ENCODE results near the gene WNT4.

The WNT4 gene

GRCh38 chr1:22163564-22163963, 20.7 kb upstream of the WNT4 start:
- no peak for DNase-seq (ENCODE audit: low spot score)

- DNase-seq (ENCODE audit: low spot score): no peak
Measured at GRCh38 chr1:22163137-22163536, 20.2 kb upstream of the WNT4 start.

DNA sequence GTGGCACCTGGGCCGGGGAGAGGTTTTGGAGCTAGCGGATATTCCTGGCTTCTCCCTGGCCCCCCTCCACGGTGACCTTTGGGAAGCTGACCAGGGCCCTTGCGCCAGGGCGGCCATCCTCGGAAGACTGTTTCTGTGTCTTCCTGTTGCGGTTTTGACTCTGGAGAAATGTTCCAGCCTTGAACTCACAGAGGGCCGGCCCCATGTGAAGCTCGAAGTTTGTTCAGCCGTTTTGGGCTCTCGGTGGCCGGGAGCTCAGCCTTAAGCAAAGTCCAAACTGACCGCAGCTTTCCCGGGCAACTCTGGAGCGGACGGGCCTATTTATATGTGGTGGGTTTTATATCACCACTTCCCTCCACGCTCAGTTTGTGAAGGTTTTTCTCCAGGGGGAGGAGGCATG, 17.0 kb upstream of the WNT4 start:
- DNase-seq (ENCODE audit: low spot score): no peak

DNA sequence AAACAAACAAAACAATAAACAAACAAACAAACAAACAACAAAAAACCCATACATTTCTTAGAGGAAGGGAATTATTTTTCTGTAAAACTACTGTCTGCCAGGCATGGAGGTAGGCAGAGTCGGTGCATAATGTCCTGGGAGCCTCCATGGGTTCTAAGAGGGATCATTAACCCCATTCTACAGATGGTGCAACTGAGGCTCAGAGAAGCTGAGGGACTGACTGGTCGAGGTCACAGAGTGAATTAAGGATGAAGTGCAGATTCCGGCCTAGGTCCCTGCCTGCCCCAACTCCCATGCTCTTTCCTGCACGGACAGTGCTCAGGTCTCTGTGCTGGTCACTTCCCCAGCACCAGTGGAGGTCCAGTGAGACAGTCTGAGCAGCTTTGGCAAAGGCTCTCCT, 15.8 kb upstream of the WNT4 start:
- DNase-seq (ENCODE audit: low spot score): no peak

DNA sequence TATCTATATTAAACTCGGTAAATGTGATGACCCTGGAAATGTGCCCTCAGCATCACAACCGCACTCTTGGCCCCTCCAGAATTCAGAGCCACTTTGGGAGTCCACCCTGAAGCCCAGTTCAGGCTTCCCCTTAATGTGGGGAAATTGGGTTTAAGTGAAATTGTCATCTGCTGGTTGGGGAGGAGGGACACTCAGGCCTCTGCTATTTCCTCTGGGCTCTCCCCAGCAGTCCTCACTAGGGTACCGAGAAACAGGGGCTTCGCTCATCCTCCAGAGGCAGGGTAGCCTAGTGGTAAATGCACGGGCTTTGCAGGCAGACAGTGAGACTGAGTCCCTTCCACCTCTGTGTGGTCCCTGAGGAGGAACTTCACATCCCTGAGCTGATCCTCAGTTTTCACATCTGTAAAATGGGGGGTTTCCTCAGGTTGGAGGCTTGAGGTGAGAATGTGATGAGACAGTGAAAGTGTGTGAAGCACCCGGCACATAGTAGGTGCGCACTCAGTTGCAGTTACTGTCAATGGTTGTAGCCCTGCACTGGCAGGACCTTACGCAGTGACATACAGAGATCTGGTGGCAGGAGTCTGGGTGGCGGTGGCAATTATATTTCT, 14.6 kb upstream of the WNT4 start:
- no peak for DNase-seq (ENCODE audit: low spot score)

- DNase-seq (ENCODE audit: low spot score): no peak
Measured at GRCh38 chr1:22155517-22155916, 12.6 kb upstream of the WNT4 start.

GRCh38 chr1:22154626-22155025, 11.7 kb upstream of the WNT4 start:
- DNase-seq (ENCODE audit: low spot score): no peak

DNA sequence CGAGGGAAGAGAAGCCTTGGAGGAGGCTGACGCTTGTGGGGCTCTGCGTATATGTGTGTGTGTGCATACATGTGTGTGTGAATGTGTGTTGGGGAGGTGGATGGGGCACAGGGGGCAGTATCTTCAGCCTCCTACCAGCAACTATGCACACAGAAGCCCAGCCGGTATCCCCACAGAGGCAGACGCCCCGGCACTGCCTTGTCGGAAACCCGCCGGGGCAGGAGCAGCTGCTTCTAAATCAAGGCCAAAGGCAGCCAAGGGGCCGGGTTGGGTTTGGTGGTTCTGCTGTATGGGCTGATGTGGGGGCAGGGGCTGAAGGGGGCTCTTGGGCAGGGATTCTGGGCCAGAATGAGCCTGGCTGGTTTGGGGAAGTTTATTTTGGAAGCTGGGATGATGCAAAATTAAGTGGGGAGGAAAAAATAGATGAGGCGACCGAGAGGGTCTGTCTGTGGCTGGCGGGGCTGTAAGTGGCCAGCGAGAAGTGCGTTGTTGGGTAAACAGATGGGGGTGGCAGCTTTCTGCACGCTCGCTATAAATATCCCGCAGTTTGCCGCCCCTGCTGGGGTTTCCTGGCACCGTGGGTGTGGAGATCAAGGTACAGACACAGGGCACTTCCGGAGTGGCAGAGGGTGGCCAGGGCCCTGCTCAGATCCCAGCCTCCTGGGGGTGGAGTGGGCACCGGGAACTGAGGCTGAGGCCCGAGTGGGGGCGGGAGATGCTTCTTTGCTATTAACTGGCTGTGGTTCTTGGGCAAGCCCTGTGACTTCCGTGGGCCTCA, 11.0 kb upstream of the WNT4 start:
- no peak for DNase-seq (ENCODE audit: low spot score)

DNA sequence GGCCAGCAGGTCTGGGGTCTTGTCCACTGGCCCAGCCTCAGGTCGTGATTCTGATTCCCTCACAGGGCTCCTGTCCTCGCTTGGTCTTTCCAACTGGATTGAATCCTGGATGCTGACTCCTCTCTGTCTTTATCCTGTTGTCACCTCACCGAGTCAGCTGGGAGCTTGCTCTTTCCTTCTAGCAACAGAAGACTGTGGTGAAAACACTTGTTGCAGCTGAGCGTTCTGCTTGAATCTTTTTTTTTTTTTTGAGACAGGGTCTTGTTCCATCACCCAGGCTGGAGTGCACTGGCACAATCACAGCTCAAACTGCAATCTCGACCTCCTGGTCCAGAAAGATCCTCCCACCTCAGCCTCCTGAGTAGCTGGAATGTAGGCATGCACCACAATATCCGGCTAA, 8.0 kb upstream of the WNT4 start:
- DNase-seq (ENCODE audit: low spot score): no peak

DNA sequence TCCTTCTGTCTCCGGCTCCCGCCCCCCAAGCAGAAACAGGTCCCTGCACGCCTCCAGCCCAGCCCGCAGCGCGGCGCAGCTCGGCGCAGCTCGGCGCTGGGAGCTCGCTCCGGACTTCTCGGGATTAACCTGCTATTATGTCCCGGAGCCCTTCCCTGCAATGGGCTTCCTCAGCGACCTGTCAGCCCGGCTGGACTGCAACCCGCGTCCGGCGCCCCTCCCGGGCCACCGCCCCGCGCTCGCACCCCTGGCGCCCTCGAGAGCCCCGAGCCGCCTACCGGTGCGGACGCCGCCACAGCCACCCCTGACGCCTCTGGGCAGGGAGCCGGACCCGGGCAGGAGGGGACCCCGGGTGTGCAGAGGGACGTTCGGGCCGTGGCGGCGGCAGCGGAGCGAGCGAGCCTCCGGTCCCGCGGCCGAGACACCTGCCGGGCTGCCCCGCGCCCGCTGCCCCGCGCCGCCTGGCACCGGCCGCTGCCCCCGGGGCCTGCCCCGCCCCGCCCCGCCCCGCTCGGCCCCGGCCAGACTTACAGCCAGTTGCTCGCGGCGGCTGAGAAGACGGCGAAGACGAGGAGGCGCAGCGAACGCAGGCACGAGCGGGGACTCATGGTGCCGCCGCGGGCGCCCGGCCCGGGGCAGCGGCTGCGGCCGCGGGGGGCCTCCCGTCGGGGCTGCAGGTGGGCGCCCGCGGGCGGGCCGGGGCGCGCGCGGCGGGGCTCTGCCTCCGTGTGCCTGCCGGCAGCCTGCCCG, 407 bp downstream of the WNT4 start:
- no peak for DNase-seq (ENCODE audit: low spot score)

DNA sequence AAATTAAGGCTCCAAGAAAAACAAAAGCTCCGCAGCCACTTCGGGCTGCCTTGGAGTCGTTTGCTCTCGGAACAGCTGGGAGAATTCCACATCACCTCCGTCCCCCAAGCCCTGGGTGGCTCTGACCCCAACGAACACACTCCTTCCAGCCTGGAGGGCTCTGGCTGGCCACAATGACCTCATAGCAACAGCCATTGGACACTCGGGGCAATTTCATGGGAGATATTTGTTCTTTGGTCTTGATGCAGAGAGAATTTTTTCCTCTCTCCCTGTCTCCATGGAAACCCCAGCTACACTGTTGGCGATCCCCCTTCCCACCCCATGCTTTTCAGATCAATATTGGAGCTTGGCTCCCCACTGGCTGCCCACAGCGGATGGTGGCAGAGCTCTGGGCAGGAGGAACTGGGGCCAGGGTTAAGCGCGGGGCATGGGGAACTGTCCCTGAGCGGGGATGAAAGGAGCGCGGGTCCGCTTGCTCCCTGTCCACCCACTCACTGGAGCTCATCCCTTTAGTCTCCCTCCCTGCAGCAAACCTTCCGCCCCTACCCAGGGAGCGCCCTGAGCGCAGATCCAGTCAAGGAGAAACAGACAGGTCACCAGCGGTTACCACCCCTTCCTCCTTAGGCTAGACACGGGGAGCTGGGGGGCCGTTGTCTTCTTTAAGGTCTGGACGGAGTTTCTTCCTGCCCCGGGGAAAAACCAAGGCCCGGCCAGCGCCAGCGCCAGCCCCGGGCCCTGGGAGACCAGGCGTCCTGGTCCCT, 1.2 kb downstream of the WNT4 start:
- no peak for DNase-seq (ENCODE audit: low spot score)

DNA sequence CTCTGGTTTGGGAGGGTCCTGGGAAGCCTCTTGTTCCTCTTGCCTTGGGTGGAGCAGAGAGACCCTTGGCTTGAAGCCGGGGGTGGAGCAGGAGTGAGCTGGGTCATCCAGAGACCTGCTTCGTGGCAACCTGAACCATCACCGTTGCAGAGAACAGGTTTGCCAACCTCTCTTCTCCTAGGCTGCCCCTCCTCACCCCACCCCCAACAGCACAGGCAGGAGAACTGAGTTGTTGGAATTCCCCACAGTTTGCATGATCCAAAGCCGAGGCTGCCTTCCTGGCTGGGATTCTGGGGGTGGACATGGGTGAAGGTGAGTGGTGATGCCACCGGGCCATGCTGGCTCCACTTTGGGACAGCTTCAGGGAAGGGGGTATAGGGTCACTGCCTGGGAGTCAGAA, 2.2 kb downstream of the WNT4 start:
- no peak for DNase-seq (ENCODE audit: low spot score)

DNA sequence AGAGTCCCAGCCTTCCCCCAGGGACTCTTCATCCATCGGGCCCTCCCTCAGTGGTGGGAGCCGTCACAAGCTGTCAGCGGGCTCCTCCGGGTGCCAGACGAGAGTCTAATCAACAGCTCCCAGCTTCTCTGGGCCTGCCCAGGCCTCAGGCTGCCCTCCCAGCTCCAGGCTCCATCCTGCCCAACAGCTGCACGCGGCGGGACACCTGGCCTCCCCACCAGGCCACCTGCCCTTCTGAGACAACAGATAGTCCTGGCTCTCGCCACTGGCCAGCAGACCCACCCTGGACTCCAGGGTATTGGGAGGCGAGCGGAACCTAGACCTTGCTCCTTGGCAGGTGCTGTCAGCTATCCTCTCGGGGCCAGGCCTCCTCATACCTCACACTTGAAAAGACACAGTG, 3.1 kb downstream of the WNT4 start:
- no peak for DNase-seq (ENCODE audit: low spot score)

GRCh38 chr1:22139066-22139594, 3.8 kb downstream of the WNT4 start:
- DNase-seq (ENCODE audit: low spot score): no peak

GRCh38 chr1:22137004-22137720, 5.7 kb downstream of the WNT4 start:
- no peak for DNase-seq (ENCODE audit: low spot score)

- no peak for DNase-seq (ENCODE audit: low spot score)
Measured at GRCh38 chr1:22133931-22134324, 9.0 kb downstream of the WNT4 start.

GRCh38 chr1:22133247-22133930, 9.5 kb downstream of the WNT4 start:
- no peak for DNase-seq (ENCODE audit: low spot score)

DNA sequence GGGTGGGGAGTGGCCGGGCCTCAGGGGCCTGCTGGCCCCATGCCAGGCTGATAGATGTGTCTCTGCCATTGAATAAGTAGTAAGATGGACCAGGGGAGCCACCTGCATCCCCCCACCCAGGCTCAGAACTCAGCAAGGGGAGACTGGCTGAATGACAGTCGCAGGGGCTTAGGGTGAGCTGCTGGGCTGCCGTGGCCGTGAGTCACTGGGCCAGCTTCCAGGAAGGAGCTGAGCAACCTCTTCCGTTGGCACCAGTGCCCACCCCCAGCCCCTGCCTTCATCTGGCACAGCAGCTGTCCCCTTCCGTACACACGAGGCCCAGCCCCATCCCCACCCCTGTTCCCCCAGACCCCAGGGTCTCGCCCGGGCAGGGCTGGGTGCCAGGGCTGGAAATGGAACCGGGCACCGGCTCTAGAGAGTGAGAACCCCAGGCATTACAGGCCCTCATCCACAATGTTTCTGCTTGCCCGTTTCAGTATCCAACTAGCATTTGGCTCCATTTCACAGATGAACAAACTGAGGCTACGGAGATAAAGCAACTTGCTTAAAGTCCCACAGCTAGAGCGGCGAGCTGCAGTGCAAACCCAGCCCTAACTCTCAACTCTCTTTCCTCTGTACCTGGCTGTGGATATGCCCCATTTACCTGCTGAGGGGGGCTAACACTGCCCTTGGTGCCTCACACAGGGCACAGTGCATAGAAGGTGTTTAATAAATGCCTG, 10.2 kb downstream of the WNT4 start:
- no peak for DNase-seq (ENCODE audit: low spot score)

DNA sequence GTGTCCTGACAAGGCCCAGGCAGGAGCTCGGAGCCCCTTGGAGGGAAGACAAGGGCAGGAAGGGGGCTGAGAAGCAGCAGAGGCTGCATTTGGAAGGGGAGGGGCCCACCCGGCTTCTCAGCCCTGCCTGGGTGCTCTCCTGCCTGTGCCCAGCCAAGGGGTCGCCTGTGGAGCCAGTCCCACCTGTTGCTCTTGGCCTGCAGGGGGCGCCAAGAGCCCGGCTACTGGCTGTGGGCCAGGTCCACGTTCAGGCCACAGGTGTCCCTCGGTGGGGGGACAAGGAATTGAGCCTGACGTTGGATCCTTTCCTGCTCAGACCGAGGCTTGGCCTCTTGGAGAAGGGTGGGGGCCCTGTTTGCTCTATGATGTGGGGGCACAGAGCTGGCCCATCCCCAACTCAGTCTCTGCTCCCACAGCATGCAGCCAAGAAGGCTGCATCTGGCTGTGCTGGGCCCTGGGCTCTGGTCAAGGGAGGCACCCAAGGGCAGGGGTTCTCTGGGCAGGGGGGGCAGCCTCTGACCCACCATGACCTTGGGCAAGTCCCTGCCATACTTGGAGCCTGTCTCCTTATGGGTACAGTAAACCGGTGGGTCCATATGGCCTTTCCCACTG, 10.9 kb downstream of the WNT4 start:
- DNase-seq (ENCODE audit: low spot score): no peak

DNA sequence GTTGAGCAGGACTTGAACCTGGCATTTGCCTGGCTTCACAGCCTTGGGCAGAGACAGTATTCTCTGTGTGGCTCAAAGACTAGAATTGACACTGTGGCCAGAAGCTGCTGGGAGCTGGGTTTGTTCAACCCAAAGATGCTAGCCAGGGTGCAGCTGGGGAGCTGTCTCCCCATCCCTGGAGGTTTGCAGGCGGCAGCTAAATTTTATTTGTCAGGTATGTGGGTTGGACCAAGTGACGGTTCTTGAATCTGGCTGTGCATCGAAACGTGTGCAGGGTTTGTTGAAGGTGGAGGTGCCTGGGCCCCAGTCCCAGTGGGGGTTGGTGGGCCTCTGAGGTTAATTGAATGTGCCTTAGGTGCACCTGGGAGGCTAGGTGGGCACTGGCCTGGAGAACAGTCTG, 11.8 kb downstream of the WNT4 start:
- DNase-seq (ENCODE audit: low spot score): no peak
